ENCODE data around the gene STEAP2.

Gene STEAP2

DNA sequence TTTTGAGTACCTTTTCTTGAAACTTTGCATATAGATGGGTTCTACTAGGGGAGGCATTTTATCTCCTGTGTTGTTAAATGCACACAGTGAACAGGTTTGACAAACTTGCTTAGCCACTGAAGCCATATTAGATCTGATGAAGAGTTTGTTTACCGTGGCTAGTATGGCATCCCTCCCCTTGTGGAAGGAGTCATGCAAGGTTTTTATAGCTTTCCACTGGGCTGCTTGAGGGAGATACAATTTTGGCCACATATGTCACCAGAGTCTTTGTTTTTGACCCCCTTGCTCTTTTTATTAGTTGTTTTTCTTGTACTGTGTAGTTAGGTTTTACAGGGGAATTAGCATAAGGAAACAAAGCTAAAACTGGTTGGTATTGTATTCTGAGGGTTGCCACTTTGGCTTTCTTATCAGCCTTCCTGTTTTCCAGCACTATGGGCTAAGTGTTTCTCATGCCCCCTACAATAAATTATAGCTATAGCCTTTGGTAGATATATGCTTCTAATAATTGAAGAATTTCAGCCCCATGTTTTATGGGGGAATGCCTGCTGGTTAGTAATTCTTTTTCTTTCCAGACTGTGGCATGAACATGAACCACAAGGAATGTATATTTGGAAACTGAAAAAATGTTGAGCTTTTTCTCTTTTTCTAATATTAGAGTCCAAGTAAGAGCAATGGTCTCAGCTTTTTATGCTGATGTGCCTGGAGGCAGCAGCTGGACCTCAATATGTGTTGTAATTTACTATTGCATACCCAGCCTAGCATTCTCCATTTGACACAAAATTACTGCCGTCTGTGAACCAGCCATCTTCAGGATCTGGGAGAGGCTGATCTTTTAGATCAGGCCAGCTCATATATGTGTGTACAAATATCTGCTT, 18.4 kb upstream of the STEAP2 start:
- no peak for DNase-seq (ENCODE audit: low read depth in 2 of 2)

DNA sequence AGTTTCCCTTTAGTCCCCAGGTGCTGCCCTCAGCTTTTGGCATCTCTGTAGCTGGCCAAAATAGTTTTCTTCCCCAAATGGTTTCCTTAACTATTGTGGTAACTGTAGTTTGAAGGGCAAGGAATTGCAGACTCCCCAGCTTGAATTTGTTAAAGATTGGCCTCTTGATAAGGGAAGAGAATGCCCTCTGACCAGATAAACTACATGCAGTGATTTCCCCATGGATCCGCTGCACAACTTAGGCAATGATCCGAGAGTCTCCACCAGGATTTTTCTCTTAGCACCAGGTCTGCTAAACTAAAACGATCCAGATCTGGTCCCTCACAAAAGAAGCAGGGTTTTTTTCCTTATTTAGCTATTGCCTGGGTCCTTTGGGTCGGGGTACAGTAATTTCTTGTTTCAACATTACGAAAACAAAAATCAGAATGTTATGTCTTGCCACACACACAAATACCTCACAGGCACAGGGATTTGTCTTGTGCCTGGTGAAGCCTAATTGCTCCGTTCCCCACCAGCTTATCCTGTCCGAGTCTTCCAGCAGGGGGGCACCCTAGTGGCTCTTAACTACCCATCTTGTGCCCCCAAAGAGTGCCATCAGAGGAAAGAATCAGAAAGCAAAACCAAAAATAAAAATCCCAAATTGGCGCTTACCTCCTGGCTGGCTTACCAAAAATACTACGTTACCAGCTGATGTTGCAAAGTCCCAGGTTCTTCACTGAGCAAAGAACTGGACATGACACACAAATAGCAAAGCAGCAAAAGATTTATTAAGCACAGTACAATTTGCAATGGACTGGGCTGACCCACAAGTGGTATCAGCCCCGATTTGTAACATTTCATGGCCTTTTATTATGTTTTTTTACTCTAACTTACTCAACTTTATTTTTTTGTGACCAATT, 16.4 kb upstream of the STEAP2 start:
- no peak for DNase-seq (ENCODE audit: low read depth in 2 of 2)

DNA sequence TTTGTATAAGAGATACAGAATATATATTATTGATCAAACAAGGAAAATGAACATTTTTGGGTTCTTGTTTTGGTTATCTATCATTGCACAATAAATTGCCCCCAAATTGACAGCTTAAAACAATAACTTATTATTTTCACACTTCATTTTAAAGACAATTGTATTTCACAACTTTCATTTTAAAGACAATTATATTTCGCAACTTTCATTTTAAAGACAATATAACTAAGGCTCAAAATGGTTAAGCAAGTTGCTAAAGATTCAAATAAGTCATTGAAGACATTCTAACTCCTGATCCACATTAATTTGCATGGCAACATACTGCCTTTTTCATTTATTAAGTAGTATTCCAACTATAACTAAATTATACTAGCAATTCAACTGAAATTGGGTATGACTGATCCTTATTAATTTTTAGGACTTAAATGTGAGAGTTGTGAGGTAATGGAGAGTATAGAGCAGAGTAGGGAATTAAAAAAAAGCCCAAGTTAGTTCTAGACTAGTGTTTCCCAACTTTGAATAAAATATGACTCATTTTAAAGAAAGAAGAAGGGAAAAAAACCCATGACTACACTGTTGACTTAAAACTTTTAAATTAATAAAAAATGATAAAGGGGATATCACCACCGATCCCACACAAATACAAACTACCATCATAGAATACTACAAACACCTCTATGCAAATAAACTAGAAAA, 9.9 kb upstream of the STEAP2 start:
- DNase-seq (ENCODE audit: low read depth in 2 of 2), result no peak

DNA sequence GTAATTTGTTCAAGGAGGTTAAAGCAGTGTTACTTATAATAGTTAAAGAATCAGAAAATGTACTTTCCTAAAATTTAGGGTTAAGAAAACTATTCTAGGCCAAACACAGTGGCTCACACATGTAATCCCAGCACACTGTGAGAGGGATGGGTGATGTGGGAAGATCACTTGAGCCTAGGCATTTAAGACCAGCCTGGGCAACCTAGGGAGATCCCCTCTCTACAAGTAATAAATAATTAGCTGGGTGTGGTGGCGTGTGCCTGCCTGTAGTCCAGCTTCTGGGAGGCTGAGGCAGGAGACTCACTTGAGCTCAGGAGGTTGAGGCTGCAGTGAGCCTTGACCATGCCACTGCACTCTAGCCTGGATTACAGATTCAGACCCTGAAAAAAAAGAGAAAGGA, 3.6 kb upstream of the STEAP2 start:
- no peak for DNase-seq (ENCODE audit: low read depth in 2 of 2)

DNA sequence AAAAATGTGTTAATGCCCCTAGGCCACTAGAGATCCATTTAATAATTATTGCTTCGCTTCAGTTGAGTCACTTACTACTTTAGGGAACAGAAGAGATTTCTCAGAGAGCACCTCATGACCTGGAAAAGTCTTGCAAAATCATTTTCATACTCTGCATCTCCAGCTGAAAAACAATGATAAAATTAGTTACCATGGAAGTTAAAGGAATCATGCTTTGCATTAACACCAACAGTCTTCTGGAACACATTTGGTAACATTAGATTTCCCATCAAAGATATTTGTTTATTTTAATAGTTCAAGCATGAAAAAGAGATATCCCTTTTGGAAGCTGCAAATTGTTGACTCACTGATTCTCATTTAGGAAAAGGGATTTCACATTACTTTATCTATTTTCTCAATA, 1.8 kb upstream of the STEAP2 start:
- no peak for DNase-seq (ENCODE audit: low read depth in 2 of 2)

DNA sequence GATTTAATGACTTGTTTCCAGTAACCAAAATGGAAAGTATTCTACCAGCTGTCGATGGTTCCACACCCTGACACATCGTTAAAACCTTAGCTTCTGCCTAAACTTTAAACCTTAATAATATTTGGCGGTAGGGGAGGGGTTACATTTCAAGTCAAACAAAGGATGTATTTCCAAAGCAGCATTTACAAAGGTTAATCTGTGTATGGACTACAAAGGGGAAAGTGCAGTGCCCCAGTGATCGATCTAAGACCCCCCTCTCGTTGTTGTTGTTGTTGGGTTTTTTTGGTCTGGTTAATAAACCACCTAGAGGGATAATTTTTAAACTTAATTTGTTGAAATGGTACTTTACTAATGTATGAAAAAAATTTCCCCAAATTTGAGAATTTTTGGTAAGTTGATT, 1.1 kb upstream of the STEAP2 start:
- DNase-seq (ENCODE audit: low read depth in 2 of 2), result no peak

DNA sequence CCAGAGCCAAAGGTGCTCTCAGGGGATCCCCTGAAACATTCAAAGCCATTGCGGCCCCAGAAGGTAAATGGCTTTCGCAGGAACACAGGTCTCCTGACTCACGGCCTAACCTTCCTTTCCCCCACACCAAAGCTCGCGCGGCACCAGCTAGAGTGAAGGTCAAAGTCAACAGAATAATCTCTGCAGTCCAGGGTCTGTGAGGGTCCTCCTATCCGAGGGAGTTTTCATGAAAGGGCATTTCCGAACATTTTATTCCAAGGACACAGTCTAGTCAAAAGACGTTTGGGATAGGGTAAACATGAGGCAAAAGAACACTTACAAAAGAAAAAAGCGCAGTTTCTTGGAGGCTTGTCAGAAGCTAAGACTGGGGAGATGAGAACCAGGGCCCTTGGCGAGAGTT, 559 bp upstream of the STEAP2 start:
- no peak for DNase-seq (ENCODE audit: low read depth in 2 of 2)

DNA sequence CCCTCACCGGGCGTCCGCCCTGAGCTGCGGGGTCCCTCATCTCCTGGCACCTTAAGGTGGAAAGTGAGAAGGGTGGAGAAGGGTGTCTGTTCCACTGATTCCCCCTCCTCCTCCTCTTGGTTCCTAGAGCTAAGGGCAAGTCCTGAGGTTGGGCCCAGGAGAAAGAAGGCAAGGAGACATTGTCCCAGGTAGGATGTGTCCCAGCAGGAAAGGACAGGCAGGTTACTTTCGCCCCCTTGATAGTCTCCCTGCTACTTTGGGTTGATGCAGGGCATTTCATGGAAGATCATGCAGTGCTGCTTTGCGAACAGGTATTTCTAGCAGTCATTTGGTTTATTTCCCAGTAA, 582 bp downstream of the STEAP2 start:
- DNase-seq (ENCODE audit: low read depth in 2 of 2), result no peak

DNA sequence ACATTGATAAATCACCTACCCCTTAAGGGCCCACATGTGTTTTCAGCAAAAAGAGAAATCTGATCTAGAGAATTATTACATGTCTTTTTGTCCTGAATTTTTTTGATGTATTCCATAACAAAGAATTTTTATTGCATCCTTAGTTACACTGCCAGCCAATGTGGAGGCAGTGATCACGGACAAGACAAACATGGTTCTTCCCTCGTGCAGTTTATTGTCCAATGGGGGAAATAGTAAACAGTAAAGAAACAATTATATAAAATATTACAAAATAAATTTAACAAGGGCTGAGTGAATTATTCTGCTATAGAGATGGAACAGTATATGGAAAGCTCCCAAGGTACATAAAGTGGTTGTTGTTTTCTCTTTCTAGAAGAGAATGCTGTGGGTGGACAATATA, 2.0 kb downstream of the STEAP2 start:
- DNase-seq (ENCODE audit: low read depth in 2 of 2), result no peak

DNA sequence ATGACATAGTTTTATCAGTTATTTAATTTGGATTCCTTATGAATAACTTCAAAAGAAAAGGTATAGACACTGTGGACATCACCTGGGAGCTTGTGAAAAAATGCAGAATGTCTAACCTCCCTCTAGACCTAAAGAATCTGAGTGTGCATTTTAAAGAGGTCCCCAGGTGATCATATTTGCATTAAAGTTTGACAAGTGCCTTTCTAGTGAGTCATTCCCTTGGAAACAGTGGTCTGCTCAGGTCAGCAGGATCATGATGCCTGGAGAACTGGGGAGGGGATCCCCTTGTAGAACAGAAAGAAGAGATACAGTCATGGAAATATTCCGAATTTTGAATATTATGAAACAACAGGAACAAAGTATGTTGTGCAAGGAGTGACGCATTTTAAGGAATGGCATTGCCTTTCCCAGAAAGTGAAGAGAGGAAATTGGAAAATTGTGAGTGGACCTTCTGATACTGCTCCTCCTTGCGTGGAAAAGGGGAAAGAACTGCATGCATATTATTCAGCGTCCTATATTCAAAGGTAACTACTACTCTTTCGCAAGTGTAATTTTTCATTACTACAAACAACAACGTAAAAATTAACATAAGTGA, 4.6 kb downstream of the STEAP2 start:
- no peak for DNase-seq (ENCODE audit: low read depth in 2 of 2)

DNA sequence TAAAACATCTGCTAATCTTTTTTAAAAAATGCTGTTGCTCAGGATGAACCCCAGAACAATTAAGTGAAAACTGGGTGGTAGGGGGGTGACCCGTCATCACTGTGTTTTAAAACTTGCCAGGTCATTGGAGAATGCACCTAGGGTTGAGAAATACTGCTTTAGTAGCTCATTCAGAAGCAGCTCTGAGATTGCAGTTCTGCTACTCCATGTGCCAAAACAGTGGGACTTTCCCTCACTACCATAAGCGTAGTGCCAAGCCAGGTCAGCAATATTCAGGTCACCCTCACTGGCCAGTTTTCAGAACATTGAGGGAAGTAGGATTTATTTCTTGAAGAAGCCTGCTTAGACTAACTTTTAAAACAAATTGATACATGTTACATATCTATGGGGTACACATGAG, 5.2 kb downstream of the STEAP2 start:
- DNase-seq (ENCODE audit: low read depth in 2 of 2), result no peak

DNA sequence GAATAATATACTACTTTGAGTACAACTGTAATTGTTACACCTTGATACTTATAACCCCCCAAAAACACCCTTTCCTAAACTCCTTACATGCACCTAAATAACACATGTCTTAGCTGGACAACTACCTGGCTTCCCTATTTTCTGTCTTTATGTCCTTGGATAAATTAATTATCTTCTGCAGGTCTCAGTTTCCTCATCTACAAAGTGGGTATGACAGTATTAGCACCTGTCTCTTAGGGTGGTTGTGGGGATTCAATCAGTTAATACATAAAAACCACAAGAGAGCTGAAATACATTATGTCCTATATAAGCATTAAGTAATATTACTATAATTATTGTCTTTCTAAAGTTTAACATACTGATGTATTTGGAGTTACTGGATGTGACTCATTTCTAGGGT, 10.8 kb downstream of the STEAP2 start:
- no peak for DNase-seq (ENCODE audit: low read depth in 2 of 2)

DNA sequence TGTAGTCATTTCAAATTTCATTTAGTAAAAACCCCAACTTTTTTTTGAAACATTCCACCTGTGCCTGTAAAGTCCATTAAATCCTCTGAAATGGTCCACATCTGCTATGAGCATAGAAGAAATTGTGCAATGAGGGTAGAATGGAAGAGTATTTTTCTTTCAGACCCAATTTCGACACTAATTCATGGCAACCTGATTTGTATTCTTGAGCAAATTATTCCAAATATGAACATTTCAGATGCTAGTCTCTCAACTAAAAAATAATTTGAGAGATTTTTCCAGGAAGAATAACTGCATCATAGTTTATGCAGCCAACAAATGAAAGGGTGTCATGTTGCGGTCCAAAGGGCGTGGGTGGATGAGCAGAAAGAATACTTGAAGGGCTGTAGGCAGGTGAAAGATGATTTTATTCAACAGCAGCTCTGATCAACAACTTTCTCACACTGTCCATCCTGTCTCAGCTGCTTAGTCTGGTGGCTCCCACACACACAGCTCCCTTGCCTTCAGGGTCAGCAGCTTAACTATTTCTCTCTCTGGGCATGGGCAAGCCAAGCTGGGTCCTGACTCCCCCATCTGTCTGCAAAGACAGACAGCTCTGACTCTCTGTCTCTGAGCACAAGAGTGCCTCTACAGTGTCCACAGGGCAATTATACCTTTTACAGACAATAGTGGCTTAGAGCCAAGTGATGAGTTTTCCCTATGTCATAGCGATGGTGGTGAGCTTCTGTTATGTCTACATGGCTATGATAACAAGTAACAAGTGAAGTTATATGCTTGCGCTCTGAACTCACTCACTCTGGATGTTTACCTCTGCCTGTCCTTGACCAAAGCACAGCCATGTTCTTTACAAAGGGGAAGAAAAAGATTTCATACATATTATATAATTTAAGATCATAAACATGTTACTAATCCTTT, 11.5 kb downstream of the STEAP2 start:
- DNase-seq (ENCODE audit: low read depth in 2 of 2), result no peak

DNA sequence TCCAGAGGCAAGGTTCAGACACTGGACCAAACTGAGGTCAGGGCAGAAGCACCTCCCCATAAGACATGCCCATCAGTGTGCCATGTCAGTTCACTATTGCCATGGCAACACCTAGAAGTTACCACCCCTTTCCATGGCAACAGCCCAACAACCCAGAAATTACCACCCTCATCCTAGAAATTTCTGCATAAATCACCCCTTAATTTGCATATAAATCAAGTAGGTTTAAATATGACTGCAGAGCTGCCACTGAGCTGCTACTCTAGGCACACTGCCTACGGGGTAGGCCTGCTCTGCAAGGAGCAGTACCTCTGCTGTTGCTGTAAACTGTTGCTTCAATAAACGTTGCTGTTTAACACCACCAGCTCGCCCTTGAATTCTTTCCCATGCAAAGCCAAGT, 12.7 kb downstream of the STEAP2 start:
- no peak for DNase-seq (ENCODE audit: low read depth in 2 of 2)

DNA sequence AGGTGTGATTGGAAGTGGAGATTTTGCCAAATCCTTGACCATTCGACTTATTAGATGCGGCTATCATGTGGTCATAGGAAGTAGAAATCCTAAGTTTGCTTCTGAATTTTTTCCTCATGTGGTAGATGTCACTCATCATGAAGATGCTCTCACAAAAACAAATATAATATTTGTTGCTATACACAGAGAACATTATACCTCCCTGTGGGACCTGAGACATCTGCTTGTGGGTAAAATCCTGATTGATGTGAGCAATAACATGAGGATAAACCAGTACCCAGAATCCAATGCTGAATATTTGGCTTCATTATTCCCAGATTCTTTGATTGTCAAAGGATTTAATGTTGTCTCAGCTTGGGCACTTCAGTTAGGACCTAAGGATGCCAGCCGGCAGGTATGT, 13.6 kb downstream of the STEAP2 start:
- DNase-seq (ENCODE audit: low read depth in 2 of 2), result no peak

DNA sequence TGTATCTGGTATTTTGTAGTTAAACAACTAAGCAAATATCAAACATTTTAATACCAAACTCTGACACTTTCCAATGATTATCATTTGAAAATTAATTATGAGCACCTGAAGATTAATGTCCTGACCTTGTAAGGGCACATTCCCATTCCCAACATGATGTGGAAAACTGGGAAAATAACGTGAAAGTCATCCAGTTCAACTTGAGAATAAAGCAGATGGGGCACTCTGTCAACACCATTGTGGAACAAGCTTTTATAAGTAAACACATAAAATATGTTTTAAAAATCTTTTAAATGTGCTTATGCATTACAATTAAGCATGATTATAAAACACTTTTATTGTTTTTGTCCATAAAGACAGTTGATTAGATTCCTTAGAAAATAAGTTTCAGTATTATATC, 14.1 kb downstream of the STEAP2 start:
- DNase-seq (ENCODE audit: low read depth in 2 of 2), result no peak

DNA sequence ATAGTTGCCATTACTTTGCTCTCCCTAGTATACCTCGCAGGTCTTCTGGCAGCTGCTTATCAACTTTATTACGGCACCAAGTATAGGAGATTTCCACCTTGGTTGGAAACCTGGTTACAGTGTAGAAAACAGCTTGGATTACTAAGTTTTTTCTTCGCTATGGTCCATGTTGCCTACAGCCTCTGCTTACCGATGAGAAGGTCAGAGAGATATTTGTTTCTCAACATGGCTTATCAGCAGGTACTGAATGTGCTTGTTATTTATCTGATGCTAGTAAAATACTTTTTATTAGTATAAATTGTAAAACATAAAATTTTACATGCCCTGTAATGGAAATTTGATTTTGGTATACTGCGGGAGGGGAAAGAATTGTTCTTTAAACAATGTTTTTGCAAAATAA, 15.7 kb downstream of the STEAP2 start:
- no peak for DNase-seq (ENCODE audit: low read depth in 2 of 2)

DNA sequence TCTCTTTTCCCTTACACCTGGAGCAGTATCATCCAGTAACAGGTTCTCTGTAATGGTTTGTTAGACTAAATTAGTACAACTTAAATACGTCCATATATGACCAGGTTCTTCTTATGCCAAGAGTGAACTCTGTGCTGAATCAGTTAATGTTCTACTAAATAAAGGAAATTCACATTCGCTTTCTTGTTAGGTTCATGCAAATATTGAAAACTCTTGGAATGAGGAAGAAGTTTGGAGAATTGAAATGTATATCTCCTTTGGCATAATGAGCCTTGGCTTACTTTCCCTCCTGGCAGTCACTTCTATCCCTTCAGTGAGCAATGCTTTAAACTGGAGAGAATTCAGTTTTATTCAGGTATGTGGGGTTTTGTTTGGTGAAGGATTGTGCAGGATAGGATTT, 18.1 kb downstream of the STEAP2 start:
- no peak for DNase-seq (ENCODE audit: low read depth in 2 of 2)

DNA sequence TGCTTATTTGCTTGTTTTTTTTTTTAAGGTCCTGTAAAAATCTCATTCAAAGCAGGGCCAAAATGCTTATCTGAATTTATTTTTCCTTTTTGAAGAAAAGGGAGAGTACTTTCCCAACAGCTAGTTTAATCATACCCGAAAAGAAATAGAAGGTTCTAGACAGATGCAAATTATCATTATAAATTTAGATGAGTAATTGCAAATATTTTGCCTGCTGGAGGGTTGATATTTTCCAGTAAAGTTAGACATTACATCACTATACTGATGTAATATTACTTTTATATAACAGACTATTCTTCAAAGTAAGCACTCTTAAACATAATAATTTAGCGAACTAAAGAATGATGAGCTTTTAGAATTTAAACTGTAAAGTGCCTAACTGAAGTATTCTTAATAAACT, 19.3 kb downstream of the STEAP2 start:
- DNase-seq (ENCODE audit: low read depth in 2 of 2), result no peak

DNA sequence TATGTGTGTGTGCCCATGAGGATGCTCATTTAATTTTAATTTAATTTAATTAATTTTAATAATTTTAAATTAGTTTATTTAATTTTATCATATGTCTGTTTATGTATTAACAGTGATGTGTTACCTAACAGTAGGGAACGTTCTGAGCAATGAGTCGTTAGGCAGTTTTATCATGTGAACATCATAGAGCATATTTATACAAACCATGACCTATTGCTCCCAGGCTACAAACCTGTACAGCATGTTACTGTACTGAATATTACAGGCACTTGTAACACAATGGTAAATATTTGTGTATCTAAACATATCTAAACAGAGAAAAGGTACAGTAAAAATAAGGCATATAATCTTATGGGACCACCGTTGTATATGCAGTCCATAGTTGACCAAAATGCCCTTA, 19.8 kb downstream of the STEAP2 start:
- no peak for DNase-seq (ENCODE audit: low read depth in 2 of 2)

DNA sequence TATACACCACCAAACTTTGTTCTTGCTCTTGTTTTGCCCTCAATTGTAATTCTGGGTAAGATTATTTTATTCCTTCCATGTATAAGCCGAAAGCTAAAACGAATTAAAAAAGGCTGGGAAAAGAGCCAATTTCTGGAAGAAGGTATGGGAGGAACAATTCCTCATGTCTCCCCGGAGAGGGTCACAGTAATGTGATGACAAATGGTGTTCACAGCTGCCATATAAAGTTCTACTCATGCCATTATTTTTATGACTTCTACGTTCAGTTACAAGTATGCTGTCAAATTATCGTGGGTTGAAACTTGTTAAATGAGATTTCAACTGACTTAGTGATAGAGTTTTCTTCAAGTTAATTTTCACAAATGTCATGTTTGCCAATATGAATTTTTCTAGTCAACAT, 20.9 kb downstream of the STEAP2 start:
- DNase-seq (ENCODE audit: low read depth in 2 of 2), result no peak
